PC-9 (cell line): ENCODE measurements around the gene TGM2.

Experiments used
- CTCF ChIP-seq: fragments of 200-600 bp; sonication (generic); conservative IDR thresholded peaks from 2 replicates; pipeline ENCODE4 v1.6.1; 2017; ENCODE audit warnings: mixed run types, antibody characterized with exemption, mild to moderate bottlenecking, moderate library complexity
- EZH2 ChIP-seq: fragments of 200-600 bp; sonication (generic); IDR thresholded peaks from 2 replicates; pipeline ENCODE4 v1.8.0; 2017; ENCODE audit warnings: antibody characterized with exemption, low read depth

- TF ChIP-seq CTCF, result no peak
- TF ChIP-seq EZH2, result no peak
Observed at GRCh38 chr20:38126932-38127621, 38.0 kb downstream of the TGM2 start.
